ENCODE measurements around the gene MPEG1. TPM values are rescaled to one million over a fixed set of nuclear protein-coding genes. Genes with fewer than 3 reads are reported as not detected.

MPEG1 gene
- total RNA-seq, 2 donors from 2014 or later, result 29.8 to 32.1 TPM

- Histone ChIP-seq H3K27me3 (replicated peaks; ENCODE audit: insufficient read depth) (no peaks in the 10 kb centered on the region), H3K36me3 (no peaks in the 10 kb centered on the region), H3K27ac (no peak overlapping the region), H3K4me1 (ENCODE audit: control insufficient read depth in 1 of 2, low read depth in 2 of 2) (no peaks in the 10 kb centered on the region), H3K9me3 (no peaks in the 10 kb centered on the region), H3K4me3 (no peak overlapping the region)
- DNase-seq (ENCODE audit: low spot score) (no peak), ATAC-seq (ENCODE audit: insufficient number of reproducible peaks, low FRiP score, low read depth) (no peak)
- no peak for TF ChIP-seq CTCF (IDR thresholded peaks at IDR 0.05)
Observed at GRCh38 chr11:59214141-59214893, 1.6 kb upstream of the MPEG1 start.

GRCh38 chr11:59212222-59212621 is 505 bp downstream of the MPEG1 start:
- H3K27ac ChIP-seq, result no peak overlapping the region

GRCh38 chr11:59208956-59209355 is 3.8 kb downstream of the MPEG1 start:
- no peak for TF ChIP-seq CTCF (IDR thresholded peaks at IDR 0.05)
- no peak overlapping the region for H3K27ac ChIP-seq
- ATAC-seq (ENCODE audit: insufficient number of reproducible peaks, low FRiP score, low read depth), result no peak
- H3K9me3 ChIP-seq, result no peaks in the 10 kb centered on the region
- no peaks in the 10 kb centered on the region for H3K36me3 ChIP-seq
- no peaks in the 10 kb centered on the region for H3K27me3 ChIP-seq (replicated peaks; ENCODE audit: insufficient read depth)
- H3K4me3 ChIP-seq, result peak overlapping the region; percentile 5
- no peak for DNase-seq (ENCODE audit: low spot score)
- peaks cover 4 to 17% of the 10 kb centered on the region in 2 donors for H3K4me1 ChIP-seq (ENCODE audit: control insufficient read depth in 1 of 2, low read depth in 2 of 2)

More at GRCh38 chr11:59212222-59212621, 505 bp downstream of the MPEG1 start:
- Histone ChIP-seq H3K4me1 (ENCODE audit: control insufficient read depth in 1 of 2, low read depth in 2 of 2) (peaks cover 4 to 12% of the 10 kb centered on the region in 2 donors), H3K27me3 (replicated peaks; ENCODE audit: insufficient read depth) (no peaks in the 10 kb centered on the region), H3K9me3 (no peaks in the 10 kb centered on the region), H3K4me3 (peak overlapping the region; percentile 47), H3K36me3 (no peaks in the 10 kb centered on the region)
- no peak for DNase-seq (ENCODE audit: low spot score)
- ATAC-seq (ENCODE audit: insufficient number of reproducible peaks, low FRiP score, low read depth), result no peak
- no peak for TF ChIP-seq CTCF (IDR thresholded peaks at IDR 0.05)

- DNase-seq (ENCODE audit: low spot score), result no peak
Observed at GRCh38 chr11:59207988-59208451, 4.7 kb downstream of the MPEG1 start.

More at GRCh38 chr11:59207988-59208451, 4.7 kb downstream of the MPEG1 start:
- H3K27ac ChIP-seq, result no peak overlapping the region
- no peaks in the 10 kb centered on the region for H3K9me3 ChIP-seq
- no peaks in the 10 kb centered on the region for H3K36me3 ChIP-seq
- H3K27me3 ChIP-seq (replicated peaks; ENCODE audit: insufficient read depth), result no peaks in the 10 kb centered on the region
- H3K4me1 ChIP-seq (ENCODE audit: control insufficient read depth in 1 of 2, low read depth in 2 of 2), result peaks cover 4 to 17% of the 10 kb centered on the region in 2 donors
- TF ChIP-seq CTCF (IDR thresholded peaks at IDR 0.05), result peak; percentile 77
- H3K4me3 ChIP-seq, result peak overlapping the region; percentile 7
- peak; percentile 24 for ATAC-seq (ENCODE audit: insufficient number of reproducible peaks, low FRiP score, low read depth)
